Endothelial cell of coronary artery (primary cell): ENCODE results near the gene TPP2. TPM values are rescaled to one million over a fixed set of nuclear protein-coding genes. Genes with fewer than 3 reads are reported as not detected.

Experiments
- total RNA-seq: library from RNA; depleted of rRNA; stranded (reverse); fragments of >200 nt; gene quantifications from 2 replicates; pipeline ENCODE4 v1.2.3, GENCODE V29; 2014

The TPP2 gene
- 31.5 and 41.2 TPM in 2 replicates for total RNA-seq

DNA sequence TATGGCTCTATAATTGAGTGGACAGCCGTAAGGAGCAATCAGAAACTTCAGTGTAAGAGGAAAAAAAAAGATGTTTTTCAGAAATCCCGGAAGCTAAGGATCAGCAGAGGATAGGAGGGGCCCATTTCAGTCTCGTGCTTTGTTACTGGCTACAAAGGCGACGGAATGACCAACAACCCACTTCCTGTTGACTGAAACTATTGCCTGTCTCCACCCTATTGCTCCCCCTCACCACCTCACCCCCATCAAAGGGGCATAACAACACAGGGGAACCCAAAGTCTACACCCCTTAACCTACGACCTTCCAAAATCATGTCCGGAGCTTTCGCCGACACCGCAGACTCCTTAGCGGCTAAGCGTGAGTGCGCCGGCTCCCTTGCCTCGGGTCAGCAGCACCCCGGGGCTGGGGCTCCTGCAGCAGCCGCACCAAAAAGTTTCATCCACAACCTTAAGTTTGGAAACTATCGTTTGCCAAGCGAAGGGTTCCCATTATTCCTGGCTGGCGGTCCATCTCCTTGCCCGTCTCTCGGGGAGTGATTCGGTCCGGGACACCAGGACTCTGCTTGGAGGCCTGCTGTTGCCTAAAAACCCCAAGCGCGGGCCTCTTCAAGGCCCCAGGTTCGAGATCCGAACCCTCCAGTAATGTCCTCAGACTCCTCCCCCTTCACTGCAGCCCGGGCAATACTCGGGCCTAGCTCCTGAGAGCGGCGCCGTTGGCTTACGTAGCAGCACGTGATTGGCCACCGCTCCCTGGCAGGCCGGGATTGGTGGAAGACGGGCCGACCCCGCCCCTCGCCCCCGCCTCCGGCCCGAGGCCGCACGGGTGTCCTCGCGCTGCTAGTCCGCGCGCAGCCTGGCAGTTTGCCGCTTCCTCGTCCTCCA lies at the start of gene TPP2:
Gene TPP2, plus strand, starts transcription at position 840 of the 882 bp plus-strand sequence. CDS start 53 bp downstream, outside the sequence.

DNA sequence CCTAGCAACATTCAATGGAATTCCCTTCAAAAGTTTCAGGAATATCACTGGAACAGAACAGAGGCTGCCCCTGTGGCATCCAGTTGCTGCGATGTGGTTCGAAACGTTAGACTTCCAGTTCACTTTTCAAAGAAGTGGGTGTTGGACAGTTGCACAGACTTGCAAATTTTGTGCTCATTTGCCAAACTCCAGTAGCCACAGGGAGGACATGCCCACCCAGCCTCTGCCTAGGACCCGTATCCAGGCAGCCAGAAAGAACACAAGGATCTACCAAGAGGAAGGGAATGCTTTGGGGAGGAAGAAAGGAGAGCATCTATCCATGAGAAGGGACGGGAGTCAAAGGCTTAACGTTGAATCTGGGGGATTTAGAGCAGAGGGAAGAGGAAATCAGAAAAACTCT lies 98.2 kb downstream of the TPP2 start, which contains the start of gene METTL21C:
Gene METTL21C, minus strand, starts transcription at position 108 of the 400 bp plus-strand sequence. CDS start 546 bp downstream, outside the sequence.

Other genes with a start within 250 kb of the TPP2 start
- gene FGF14, start 194.9 kb upstream of the TPP2 start, total RNA-seq, result not detected in 2 replicates
- not detected in 2 replicates for gene METTL21C, start 98.1 kb downstream of the TPP2 start, total RNA-seq
- 13.0 and 20.6 TPM in 2 replicates for gene TEX30, start 176.8 kb downstream of the TPP2 start, total RNA-seq
- gene POGLUT2, start 202.0 kb downstream of the TPP2 start, total RNA-seq, result 16.6 and 21.2 TPM in 2 replicates
- gene BIVM, start 202.1 kb downstream of the TPP2 start, total RNA-seq, result 9.7 and 14.8 TPM in 2 replicates
- gene ERCC5, start 249.0 kb downstream of the TPP2 start, total RNA-seq, result 40.0 and 43.3 TPM in 2 replicates